ENCODE results near the gene BPIFA1. TPM values are rescaled to one million over a fixed set of nuclear protein-coding genes. Genes with fewer than 3 reads are reported as not detected.

BPIFA1 gene
- total and polyA plus RNA-seq, 9 of the 15 experiments (the other 6 are each of a cell fraction or from before 2014, with no cell fraction given), result not detected

- TF ChIP-seq USF2 (CRISPR knock-in tag; IDR thresholded peaks at IDR 0.05), result no peak
- TF ChIP-seq SMC3 (conservative IDR thresholded peaks at IDR 0.05; ENCODE audit: insufficient read depth, low read depth, low read length), result peak; percentile 81
- no peak for TF ChIP-seq MLLT1 (IDR thresholded peaks at IDR 0.05)
- no peak for TF ChIP-seq SMARCE1 (IDR thresholded peaks at IDR 0.05)
- no peak for TF ChIP-seq NFRKB (IDR thresholded peaks at IDR 0.05; ENCODE audit: low read depth)
- no peak for TF ChIP-seq AFF1 (IDR thresholded peaks at IDR 0.05; ENCODE audit: low read depth in 1 of 2, partially characterized antibody in 2 of 2)
- TF ChIP-seq NR0B1 (IDR thresholded peaks at IDR 0.05; ENCODE audit: partially characterized antibody), result no peak
- TF ChIP-seq CTCFL (IDR thresholded peaks at IDR 0.05; ENCODE audit: borderline replicate concordance, insufficient read depth, low read depth, low read length, poor library complexity, severe bottlenecking), result peak; percentile 44
- TF ChIP-seq MCM7 (IDR thresholded peaks at IDR 0.05), result no peak
- TF ChIP-seq HCFC1 (IDR thresholded peaks at IDR 0.05; ENCODE audit: low read depth, low read length), result no peak
- TF ChIP-seq ZBTB43 (CRISPR knock-in tag; IDR thresholded peaks at IDR 0.05), result no peak
Measured at GRCh38 chr20:33291830-33292355, 56.1 kb downstream of the BPIFA1 start (continued).

Data from K562 (cell line).